GM12878 (cell line): ENCODE results near the gene IQGAP3. TPM values are rescaled to one million over a fixed set of nuclear protein-coding genes. Genes with fewer than 3 reads are reported as not detected.

Experiments
- ATAC-seq: fragments of 200-7000 bp; cut with Tn5 transposase; 3 replicates; pipeline ENCODE4 v1.9.1; 2020; ENCODE audit warnings: mild to moderate bottlenecking, moderate library complexity
- BruUV-seq: library from RNA; stranded (reverse); fragments of 400-500 nt; replicated peaks from 2 replicates; lab custom pipeline; 2021; lab: Mats Ljungman, UMichigan
- CTCF ChIA-PET: fragments of 300-600 bp; sonication (Branson Sonifier 250); formaldehyde crosslinking; extraction: SDS; loops from one replicate; lab custom pipeline; 2021; ENCODE audit warnings: inconsistent platforms; lab: Yijun Ruan, JAX
- POLR2A ChIA-PET: fragments of 350-600 bp; formaldehyde crosslinking; extraction: SDS; loops from one replicate; lab custom pipeline; 2021; ENCODE audit warnings: inconsistent platforms; lab: Charles Lee
- RAD21 ChIA-PET: fragments of 300-600 bp; sonication (Branson Sonifier 250); formaldehyde crosslinking; loops from one replicate; lab custom pipeline; 2023; ENCODE audit warnings: antibody characterized with exemption; ENCODE audit not compliant: unreplicated experiment; lab: Charles Lee
- SMC1A ChIA-PET: fragments of 300-600 bp; sonication (Branson Sonifier 250); formaldehyde crosslinking; loops from one replicate; lab custom pipeline; 2023; ENCODE audit not compliant: unreplicated experiment, uncharacterized antibody; lab: Charles Lee
- DNase-seq: peaks from one replicate; pipeline ENCODE4 v3.0.0-alpha.2; 2011; ENCODE audit warnings: low read depth, low spot score
- FAIRE-seq: peaks from 3 replicates; lab custom pipeline; 2011; peaks lifted over from hg19 to GRCh38; lab: Jason Lieb, UNC
- H2AFZ ChIP-seq: 2 replicates; pipeline ENCODE4 v1.6.0; 2011; ENCODE audit warnings: low read depth, low read length, control low read depth; ENCODE audit not compliant: control insufficient read depth
- H3K27ac ChIP-seq: 2 replicates; pipeline ENCODE4 v1.5.1; 2011; ENCODE audit warnings: control low read depth; ENCODE audit not compliant: control insufficient read depth, insufficient read depth
- H3K27me3 ChIP-seq, 2 experiments: replicated peaks in 1 of 2; 2 replicates each; pipeline versions ENCODE4 v1.6.0 to v1.6.1; 2011; ENCODE audit warnings: low read length in 1 of 2; ENCODE audit not compliant: control insufficient read depth in 2 of 2, insufficient read depth in 2 of 2
- H3K36me3 ChIP-seq, 2 experiments: 2 replicates each; pipeline ENCODE4 v1.5.1; 2011; ENCODE audit warnings: low read length in 1 of 2; ENCODE audit not compliant: control insufficient read depth in 2 of 2, insufficient read depth in 2 of 2
- H3K4me1 ChIP-seq: 2 replicates; pipeline ENCODE4 v1.6.1; 2011; ENCODE audit warnings: mild to moderate bottlenecking, low read length, moderate library complexity, mixed read lengths; ENCODE audit not compliant: control insufficient read depth, insufficient read depth
- H3K4me2 ChIP-seq: 2 replicates; pipeline ENCODE4 v1.6.0; 2011; ENCODE audit warnings: control low read depth; ENCODE audit not compliant: control insufficient read depth, insufficient read depth
- H3K4me3 ChIP-seq: fragments of 200-600 bp; sonication (generic); 2 replicates; pipeline ENCODE4 v1.5.1; 2016
- H3K79me2 ChIP-seq: 2 replicates; pipeline ENCODE4 v1.6.0; 2011; ENCODE audit warnings: low read length; ENCODE audit not compliant: control insufficient read depth, insufficient read depth
- H3K9ac ChIP-seq: 2 replicates; pipeline ENCODE4 v1.8.0; 2011; ENCODE audit warnings: low read length, control low read depth, mixed read lengths; ENCODE audit not compliant: control insufficient read depth, insufficient read depth
- H3K9me3 ChIP-seq: replicated peaks from 3 replicates; pipeline ENCODE4 v1.5.1; 2011; ENCODE audit warnings: mild to moderate bottlenecking, low read length; ENCODE audit not compliant: control insufficient read depth, insufficient read depth
- H4K20me1 ChIP-seq: 2 replicates; pipeline ENCODE4 v1.6.0; 2011; ENCODE audit not compliant: control insufficient read depth, insufficient read depth
- BMI1 ChIP-seq: fragments of 450-650 bp; IDR thresholded peaks from 2 replicates; pipeline ENCODE4 v1.6.1; 2016; ENCODE audit warnings: mild to moderate bottlenecking, moderate library complexity, borderline replicate concordance
- ETV6 ChIP-seq, 2 experiments: fragments of 450-650 bp in 1 of 2; IDR thresholded peaks in 1 of 2; conservative IDR thresholded peaks in 1 of 2; 2 replicates each; pipeline ENCODE4 v1.6.1; 2014; ENCODE audit warnings: antibody characterized with exemption in 1 of 2, borderline replicate concordance in 1 of 2, low read depth in 1 of 2, mild to moderate bottlenecking in 1 of 2, moderate library complexity in 1 of 2
- HDAC6 ChIP-seq: fragments of 200-600 bp; sonication (generic); IDR thresholded peaks from one replicate; pipeline ENCODE4 v1.8.0; 2017; ENCODE audit warnings: antibody characterized with exemption; ENCODE audit not compliant: unreplicated experiment
- MTA3 ChIP-seq: IDR thresholded peaks from 2 replicates; pipeline ENCODE4 v1.6.1; 2012; ENCODE audit warnings: low read length, inconsistent platforms, borderline replicate concordance
- POLR2AphosphoS5 ChIP-seq: IDR thresholded peaks from 2 replicates; pipeline ENCODE4 v1.6.1; 2011; ENCODE audit warnings: mild to moderate bottlenecking, low read length, inconsistent platforms
- SIN3A ChIP-seq: IDR thresholded peaks from 2 replicates; pipeline ENCODE4 v1.6.1; 2012; ENCODE audit warnings: low read depth, low read length, improper control_type of control experiment
- SMAD5 ChIP-seq: IDR thresholded peaks from 2 replicates; pipeline ENCODE4 v1.6.1; 2016; ENCODE audit warnings: antibody characterized with exemption, low read depth
- SPI1 ChIP-seq: IDR thresholded peaks from 2 replicates; pipeline ENCODE4 v1.6.1; 2011; ENCODE audit warnings: low read depth, mild to moderate bottlenecking, low read length, moderate library complexity, borderline replicate concordance; ENCODE audit not compliant: insufficient read depth
- TCF7 ChIP-seq: IDR thresholded peaks from 2 replicates; pipeline ENCODE4 v1.6.1; 2014; ENCODE audit warnings: antibody characterized with exemption, borderline replicate concordance
- ZNF622 ChIP-seq: fragments of 450-650 bp; IDR thresholded peaks from 2 replicates; pipeline ENCODE4 v1.6.1; 2017; ENCODE audit warnings: mild to moderate bottlenecking, inconsistent platforms
- ZZZ3 ChIP-seq: IDR thresholded peaks from 2 replicates; pipeline ENCODE4 v1.6.1; 2011; ENCODE audit warnings: low read depth; ENCODE audit not compliant: control insufficient read depth, insufficient read length
- WGBS: methylation state at CpG from one replicate; pipeline ENCODE4 v1.1.6; 2016; ENCODE audit warnings: low lambda C conversion rate; ENCODE audit not compliant: insufficient replicate concordance, insufficient coverage; ENCODE audit errors: missing lambda C conversion rate; 5-methylcytosine and 5-hydroxymethylcytosine counted together
- in situ Hi-C: fragments of 300-500 bp; cut with MboI; formaldehyde crosslinking; loops from 9 replicates; pipeline ENCODE4 v1.14.3; 2018; ENCODE audit warnings: mixed read lengths
- intact Hi-C: fragments of 100-400 bp; cut with micrococcal nuclease; formaldehyde crosslinking; loops from one replicate; pipeline ENCODE4 v1.14.2; 2022; ENCODE audit not compliant: unreplicated experiment
- polyA plus RNA-seq, 11 experiments: library from polyadenylated mRNA; depleted of rRNA in 4 of 11; unstranded in 6 of 11; stranded (reverse) in 5 of 11; fragments of >200 nt; fragmentation: Nextera tagmentation in 4 of 11; fragmentation: Illumina TruSeq in 1 of 11; extraction: Ambion mirVana in 4 of 11; extraction: Trizol in 1 of 11; gene quantifications; 1 replicate in 1 of 11; 2 replicates in 10 of 11; pipeline versions ENCODE4 v1.2.1 to v1.2.3, GENCODE V29; 2011 to 2016; ENCODE audit warnings: inconsistent platforms in 2 of 11, missing spikeins in 2 of 11, low read depth in 1 of 11
- total RNA-seq, 4 experiments: library from RNA; depleted of rRNA in 3 of 4; stranded (reverse); fragments of >200 nt in 3 of 4; fragmentation: Illumina TruSeq in 1 of 4; extraction: Trizol in 1 of 4; gene quantifications; 2 replicates each; pipeline versions ENCODE4 v1.2.1 to v1.2.3, GENCODE V29; 2013 to 2021
- TF ChIP-seq, protein P1 (sequence below): fragments of 450-650 bp; IDR thresholded peaks from 2 replicates; pipeline ENCODE4 v1.6.1; 2017; ENCODE audit warnings: mild to moderate bottlenecking

Gene IQGAP3
- total and polyA plus RNA-seq, 10 of the 15 experiments (the other 5 are each of a cell fraction or from before 2014, with no cell fraction given): 1.1 to 10.7 (median 7.9) TPM

GRCh38 chr1:156574039-156574633 lies 1.8 kb upstream of the IQGAP3 start:
- 24% methylated on average over 2 of the region's 2 CpGs for WGBS
- Histone ChIP-seq H3K27ac (no peak overlapping the region), H2AFZ (no peak overlapping the region), H3K9me3 (no peaks in the 10 kb centered on the region), H3K79me2 (no peaks in the 10 kb centered on the region), H4K20me1 (no peaks in the 10 kb centered on the region), H3K36me3 (no peaks in the 10 kb centered on the region), H3K27me3 (no peaks in the 10 kb centered on the region; a peak in 1 of 4 replicates), H3K9ac (no peak overlapping the region), H3K4me2 (no peak overlapping the region), H3K4me1 (0 out of 2 replicates have a peak, but pooled peaks cover 3% of the 10 kb centered on the region), H3K4me3 (no peak overlapping the region)
- ChIA-PET SMC1A (interaction anchor here (0.8 to 1.1 kb wide), 3 partner anchors 66 to 100 kb away, joined by 3 read pairs; no protein-coding TSS in a partner anchor), CTCF (interaction anchor here (1.2 to 2.8 kb wide), 3 partner anchors 34 to 79 kb away, joined by 3 to 9 read pairs (median 3); no protein-coding TSS in a partner anchor), RAD21 (no interaction called here), POLR2A (no interaction called here)
- ATAC-seq (no peak), FAIRE-seq (no peak), DNase-seq (no peak)
- intact Hi-C loops: no loop called here
- no TSS peak for BruUV-seq
- in situ Hi-C loops: no loop called here
- TF ChIP-seq BMI1 (no peak), POLR2AphosphoS5 (no peak), ZZZ3 (no peak), SPI1 (no peak), ZNF622 (no peak), HDAC6 (no peak), SMAD5 (no peak), ETV6 (conservative IDR thresholded peaks at IDR 0.05 in 1 of 2, IDR thresholded peaks at IDR 0.05 in 1 of 2; ENCODE audit: borderline replicate concordance in 1 of 2, low read depth in 1 of 2) (no peak), MTA3 (no peak), TCF7 (no peak), SIN3A (no peak)
- TF ChIP-seq, protein P1, sequence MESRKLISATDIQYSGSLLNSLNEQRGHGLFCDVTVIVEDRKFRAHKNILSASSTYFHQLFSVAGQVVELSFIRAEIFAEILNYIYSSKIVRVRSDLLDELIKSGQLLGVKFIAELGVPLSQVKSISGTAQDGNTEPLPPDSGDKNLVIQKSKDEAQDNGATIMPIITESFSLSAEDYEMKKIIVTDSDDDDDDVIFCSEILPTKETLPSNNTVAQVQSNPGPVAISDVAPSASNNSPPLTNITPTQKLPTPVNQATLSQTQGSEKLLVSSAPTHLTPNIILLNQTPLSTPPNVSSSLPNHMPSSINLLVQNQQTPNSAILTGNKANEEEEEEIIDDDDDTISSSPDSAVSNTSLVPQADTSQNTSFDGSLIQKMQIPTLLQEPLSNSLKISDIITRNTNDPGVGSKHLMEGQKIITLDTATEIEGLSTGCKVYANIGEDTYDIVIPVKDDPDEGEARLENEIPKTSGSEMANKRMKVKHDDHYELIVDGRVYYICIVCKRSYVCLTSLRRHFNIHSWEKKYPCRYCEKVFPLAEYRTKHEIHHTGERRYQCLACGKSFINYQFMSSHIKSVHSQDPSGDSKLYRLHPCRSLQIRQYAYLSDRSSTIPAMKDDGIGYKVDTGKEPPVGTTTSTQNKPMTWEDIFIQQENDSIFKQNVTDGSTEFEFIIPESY: no peak
